Cerebellar nuclear complex (tissue), 1 donor: ENCODE data around the gene PRKAB2.
"Not testable (repeated sequence)": the region's sequence is repeated elsewhere in the genome, so short reads cannot be mapped to it uniquely, and the experiment has no call there.

Experiments
- DNase-seq, 2 experiments: peaks; one replicate each; lab custom pipeline; 2025; lab: John Stamatoyannopoulos, UW

PRKAB2 gene

DNA sequence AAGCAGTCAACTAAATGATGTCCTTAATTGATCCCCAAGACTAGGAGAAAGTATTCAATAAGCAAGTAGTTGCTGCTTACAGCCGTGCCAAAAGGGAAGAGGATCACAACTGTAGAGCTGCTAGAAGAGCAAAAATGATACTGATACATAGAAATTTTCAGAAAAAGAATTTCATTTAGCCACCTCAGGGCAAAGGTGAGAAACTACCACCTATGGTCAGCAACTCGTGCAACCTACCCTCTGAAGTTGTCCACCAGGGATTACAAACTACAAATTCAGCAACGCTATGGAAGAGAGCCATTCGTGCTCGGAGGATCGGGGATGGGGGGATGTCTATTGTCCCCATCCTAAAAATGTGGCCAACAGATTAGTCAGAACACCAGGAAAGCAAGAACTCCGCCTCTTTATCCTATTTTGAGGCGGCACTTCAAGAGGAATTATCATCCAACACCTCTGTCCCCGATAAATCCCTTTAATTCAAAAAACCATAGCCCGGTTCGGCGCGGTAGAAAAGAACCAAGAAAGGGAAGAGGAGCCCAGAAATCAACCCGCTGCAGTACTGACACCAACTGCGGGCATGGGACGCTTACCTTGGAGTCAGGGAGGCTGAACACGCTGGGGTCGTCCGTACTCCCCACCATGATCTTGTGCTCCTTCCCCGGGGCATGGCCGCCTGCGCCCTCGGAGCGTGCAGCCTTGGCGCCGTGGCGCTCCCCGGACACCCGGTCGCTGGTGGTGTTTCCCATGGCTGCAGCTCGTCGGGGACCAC, 687 bp downstream of the PRKAB2 start:
- DNase-seq, result no peak

DNA sequence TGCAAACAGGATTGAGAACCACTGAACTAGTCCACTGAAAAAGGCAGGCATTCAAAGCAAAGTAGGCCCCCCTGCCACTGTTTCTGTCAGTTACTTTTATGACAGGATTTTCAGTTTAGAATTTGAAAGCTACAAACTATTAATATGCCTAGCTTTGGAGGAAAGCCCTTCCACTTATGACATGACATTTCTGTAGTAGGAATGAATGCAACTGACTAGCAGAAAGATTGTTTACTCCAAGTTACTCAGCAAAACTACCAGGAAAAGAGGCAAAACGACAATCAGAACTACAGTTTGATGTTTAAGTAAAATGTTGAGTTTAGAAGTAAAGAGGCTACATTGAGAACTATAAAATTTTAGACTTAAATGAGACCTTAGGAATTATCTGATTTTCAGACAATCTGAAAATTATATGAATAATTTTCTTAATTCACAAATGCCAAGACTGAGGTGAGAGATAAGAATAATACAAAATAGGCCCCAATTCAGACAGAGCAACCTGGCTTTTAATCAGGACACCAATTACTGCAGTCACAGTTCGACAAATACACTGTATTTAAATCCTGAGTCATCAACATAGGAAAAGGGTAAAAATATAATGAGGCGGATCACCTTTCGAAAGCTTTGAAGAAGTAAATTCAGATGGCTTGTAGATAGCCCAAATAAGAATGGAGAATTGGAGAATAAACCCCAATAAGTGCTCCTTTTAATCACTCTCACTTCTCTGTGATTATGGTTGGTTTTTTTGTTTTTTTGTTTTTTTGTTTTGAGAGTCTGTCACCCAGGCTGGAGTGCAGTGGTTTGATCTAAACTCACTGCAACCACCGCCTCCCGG, 2.2 kb downstream of the PRKAB2 start:
- no peak for DNase-seq

DNA sequence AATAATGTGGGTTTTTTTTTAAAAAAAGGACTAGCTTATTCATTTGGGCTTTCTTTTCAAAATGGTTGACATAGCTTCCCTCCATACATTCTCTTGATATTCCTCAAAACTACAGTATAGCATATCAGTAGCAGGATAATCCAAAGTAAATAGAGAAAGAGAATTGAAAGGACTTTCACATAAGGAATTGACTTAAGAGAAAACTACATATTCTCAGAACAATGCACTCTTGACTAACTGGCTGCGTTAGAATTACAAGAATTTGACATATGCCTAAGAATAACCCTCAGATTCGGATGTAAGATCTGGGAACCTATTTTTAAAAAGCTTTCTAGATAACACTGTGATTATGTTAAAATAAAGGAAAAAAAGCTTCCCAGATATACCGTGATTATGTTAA, 3.1 kb downstream of the PRKAB2 start:
- no peak for DNase-seq

DNA sequence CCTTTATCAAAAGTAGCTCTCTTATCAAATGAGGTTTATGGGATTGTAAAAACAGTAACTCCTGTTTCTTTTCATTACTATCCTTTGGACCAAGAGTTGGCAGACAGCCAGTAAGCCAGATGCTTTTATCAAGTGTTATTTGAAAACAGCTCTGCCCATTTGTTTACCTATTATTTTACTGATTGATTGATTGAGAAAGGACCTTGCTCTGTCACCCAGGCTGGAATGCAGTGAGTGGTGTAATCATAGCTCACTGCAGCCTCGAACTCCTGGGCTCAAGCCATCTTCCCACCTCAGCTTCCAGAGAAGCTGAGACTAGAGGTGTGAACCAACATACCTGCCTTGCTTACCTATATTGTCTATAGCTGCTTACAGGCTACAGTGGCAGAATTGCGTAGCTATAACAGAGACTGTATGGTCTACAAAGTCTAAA, 3.6 kb downstream of the PRKAB2 start:
- DNase-seq, result no peak

DNA sequence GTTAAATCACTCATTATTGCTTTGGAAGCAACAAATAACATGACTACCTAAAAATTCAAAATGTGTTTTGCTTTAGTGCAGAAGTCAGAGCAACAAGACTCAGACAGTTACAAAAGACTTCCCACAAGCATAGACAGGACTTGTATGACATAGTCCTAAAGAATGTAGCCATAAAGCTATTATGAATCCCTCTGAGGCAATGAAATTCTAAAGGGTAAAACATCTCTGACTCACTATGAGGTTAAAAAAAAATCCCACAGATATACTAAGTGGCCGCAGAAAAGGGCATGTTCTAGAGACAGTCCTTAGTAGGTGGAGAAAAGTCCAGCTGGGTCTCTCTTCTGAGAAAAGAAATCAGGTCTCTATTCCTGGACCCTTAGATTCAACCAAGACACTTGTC, 4.9 kb downstream of the PRKAB2 start:
- no peak for DNase-seq

DNA sequence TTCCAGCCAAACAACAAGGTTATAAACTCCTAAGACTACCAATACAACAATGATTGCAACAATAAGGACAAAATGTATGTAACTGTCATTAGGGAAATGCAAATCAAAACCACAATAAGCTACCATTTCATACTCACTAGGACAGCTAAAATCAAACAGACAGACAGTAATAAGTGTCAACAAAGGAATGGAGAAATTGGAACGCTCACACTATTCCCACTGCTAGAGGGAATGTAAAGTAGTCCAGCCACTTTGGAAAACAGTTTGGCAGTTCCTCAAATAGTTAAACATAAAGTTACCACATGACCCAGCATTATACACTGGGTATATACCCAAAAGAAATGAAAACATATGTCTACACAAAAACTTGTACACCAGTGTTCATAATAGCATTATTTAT, 9.3 kb downstream of the PRKAB2 start:
- DNase-seq, result no peak

DNA sequence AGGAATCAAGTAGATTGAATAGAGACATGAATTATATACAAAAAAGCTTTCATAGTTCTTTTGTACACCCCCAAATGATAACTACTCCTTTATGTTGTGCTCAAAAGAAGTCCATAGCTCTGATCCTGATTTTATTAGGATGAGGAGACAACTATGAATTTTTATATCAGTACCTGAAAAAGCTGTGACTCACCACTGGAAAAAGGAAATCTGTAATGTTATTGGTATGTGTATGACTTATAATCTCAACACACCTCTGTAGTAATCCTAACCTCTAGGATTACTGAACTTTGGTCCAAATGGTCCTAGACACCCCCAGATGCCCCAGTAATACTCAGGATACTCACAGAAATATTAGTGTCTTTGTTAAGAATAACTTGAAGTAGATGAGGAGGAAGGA, 10.2 kb downstream of the PRKAB2 start:
- no peak for DNase-seq

DNA sequence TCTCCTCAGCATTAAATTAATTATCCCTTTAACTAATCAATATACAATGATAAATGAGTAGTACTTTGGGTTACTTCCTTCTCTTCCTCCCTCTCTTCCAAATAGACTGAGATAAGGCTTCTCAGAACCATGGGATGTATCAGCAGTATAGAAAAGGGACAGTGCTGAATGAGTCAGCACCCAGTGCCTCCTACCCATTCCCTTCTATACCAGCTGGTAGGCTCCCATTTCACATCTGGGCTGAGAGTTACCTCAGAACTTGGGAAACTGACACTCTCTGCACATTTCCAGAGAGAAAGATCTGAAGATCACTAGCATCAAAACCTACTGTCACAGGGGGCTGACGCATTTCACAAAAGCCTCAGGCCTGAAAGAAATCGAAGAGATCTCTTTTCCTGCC, 15.2 kb downstream of the PRKAB2 start:
- not testable (repeated sequence) for DNase-seq

DNA sequence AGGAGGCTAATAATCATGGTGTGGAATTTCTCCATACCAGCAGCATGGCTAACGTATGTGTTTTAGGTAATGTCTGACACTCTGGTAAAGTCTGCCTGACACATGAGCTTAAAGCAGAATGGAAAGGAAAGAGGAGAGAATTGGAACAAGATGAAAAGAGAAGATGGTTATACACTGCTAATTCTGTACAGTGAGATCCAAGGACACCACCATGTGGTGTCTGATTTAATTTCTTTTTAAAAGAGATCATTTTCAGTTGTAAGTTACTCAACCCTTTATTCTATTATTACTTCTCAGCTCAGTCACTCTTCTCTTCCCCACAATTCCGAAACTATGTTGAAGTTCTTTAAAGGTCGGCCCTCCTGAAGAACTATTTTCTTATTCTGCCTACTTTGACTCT, 15.6 kb downstream of the PRKAB2 start:
- DNase-seq, result no peak

DNA sequence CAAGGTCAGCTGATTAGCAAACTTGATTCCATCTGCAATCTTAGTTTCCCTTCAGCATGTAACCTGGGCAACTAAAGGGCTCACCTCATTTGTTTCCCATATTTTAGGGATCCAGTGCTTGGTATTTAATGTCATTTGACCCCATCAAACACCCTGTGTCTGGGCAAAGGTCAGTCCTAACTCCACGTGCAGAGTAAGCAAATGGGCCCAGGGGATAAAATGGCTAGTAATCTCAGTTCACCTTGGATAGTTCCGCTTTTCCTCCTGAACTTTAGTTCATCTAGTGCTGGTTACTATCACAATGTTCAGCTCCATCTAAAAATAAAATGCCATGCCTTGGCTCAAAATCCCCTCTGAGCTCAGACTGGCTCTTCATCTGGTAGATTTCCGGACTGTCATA, 19.5 kb downstream of the PRKAB2 start:
- no peak for DNase-seq

DNA sequence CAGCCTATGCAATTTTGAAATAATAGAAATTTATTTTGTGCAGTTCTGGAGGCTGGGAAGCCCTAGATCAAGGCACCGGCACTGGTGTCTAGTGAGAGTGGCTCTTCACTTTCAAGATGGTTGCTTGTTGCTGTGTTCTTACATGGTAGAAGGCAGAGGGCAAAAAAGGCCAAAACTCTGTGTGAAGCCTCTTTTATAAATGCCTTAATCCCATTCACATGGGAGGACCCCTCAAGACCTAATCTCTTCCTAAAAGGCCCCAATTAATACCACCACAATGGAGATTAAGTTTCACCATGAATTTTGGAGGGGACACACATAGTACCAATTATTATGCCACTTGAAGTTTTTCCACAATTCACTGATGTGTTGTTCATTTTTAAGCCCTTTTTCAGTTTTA, 21.0 kb downstream of the PRKAB2 start:
- no peak for DNase-seq

DNA sequence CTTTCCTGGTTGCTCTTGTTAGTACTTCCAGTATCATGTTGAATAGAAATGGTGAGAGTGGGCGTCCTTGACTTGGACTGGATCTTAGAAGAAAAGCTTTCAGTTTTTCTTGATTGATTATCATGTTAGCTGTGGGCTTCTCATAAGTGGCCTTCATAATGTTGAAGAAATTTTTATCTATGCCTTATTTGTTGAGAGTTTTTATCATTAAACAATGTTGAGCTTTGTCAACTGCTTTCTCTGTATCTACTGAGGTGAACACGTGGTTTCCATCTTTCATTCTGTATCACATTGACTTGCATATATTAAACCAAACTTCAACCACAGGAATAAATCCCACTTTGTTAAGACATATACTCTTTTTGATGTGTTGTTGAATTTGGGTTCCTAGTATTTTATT, 29.4 kb downstream of the PRKAB2 start:
- no peak for DNase-seq

- DNase-seq, result not testable (repeated sequence)
These were observed 41.5 kb downstream of the PRKAB2 start for GRCh38 chr1:147130721-147131120.

DNA sequence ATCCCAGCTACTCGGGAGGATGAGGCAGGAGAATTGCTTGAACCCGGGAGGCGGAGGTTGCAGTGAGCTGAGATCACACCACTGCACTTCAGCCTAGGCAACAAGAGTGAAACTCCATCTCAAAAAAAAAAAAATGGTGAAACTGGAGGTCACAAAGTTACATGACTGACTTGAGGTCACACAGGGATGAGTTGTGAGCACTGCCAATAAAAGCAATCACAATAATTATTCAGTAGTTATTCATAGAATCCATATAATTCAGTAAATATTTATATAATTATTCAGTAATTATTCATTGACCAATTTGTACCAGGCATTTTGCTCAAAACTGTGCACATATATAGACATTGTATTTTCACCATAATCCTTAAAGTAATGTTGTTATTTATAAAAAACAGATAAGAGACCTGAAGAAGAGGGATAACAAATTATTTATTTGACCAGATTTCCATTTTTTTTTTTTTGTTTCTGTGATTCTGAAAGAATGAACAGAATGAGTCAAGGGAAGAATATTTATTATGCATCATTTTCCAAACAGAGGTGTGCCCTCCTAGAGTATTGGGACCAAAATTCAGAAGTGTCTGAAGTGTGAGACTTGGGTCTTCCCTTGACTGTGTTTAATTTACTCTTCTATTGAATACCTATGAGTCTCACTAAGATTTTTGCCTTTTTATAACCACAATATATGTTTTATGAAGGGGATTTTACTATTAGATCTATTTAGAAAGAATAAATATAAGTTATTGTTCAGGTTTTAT, 43.0 kb downstream of the PRKAB2 start:
- no peak for DNase-seq

DNA sequence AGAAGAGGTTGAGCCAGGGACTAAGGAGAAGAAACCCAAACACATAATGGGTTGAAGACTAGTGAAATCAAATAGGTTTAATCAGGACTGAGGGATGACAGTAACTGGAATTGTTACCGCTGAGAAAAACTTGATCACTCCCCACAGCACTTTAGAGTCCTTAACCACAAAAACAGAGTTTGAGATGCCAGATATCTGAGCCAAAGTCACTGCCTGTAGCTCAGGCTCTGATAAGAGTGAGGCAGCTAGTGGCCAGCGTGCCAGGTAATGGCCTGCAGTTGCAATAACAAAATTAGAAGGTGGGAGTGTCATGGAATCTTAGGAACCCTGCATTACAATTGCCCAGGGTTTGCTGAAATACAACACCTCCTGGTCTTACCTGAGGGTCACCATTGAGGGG, 48.0 kb downstream of the PRKAB2 start:
- no peak for DNase-seq

DNA sequence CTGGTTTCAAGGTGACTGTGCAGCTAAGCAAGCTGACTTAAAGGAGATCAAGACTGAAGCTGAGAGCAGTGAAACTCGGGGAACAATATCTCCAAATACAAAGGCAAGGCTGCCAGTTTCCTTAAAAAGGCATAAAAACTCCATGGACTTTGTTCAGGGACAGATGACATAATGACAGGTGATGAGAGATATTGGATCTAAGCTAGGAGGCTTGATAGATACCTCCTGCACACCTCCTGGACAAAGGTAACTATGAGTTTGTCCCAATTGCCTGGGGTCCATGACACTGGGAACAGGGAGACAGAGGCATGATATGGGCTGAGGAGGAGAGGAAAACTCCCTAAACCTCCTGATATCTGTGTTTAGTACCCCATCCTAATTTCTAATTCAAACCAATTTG, 55.2 kb downstream of the PRKAB2 start:
- no peak for DNase-seq

- DNase-seq, result no peak
These were observed 56.8 kb downstream of the PRKAB2 start for GRCh38 chr1:147115496-147115895.

GRCh38 chr1:147115079-147115478, 57.2 kb downstream of the PRKAB2 start:
- DNase-seq, result not testable (repeated sequence)

GRCh38 chr1:147114353-147114752, 57.9 kb downstream of the PRKAB2 start:
- not testable (repeated sequence) for DNase-seq

GRCh38 chr1:147111381-147112130, 60.7 kb downstream of the PRKAB2 start:
- no peak for DNase-seq

- no peak for DNase-seq
These were observed 61.4 kb downstream of the PRKAB2 start for GRCh38 chr1:147110872-147111271.

DNA sequence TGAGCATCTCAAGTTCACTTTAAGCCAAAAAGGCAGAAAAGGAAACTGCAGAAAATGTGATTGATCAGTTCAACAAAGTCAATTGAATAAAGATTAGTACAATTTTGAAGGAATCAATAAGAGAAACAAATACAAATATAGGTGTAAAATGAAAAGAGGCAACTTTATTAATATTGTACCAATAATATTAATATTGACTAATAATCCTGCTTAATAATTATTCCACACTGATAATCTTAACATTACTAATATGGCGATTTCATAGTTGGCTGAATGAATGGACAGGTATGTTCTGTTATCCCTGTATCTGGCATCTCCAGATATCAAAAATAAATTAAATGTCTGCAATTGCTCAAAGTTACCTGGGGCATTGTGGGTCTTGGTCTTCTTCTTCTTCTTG, 61.8 kb downstream of the PRKAB2 start:
- DNase-seq, result no peak
